Aorta (tissue), 5 donors: ENCODE results near the gene SCTR. TPM values are rescaled to one million over a fixed set of nuclear protein-coding genes. Genes with fewer than 3 reads are reported as not detected.
A peak's percentile ranks its signal among the peaks of the same experiment; 100 is the strongest.
"Not testable (repeated sequence)": the region's sequence is repeated elsewhere in the genome, so short reads cannot be mapped to it uniquely, and the experiment has no call there.

Experiments
- ATAC-seq: fragments of 200-7000 bp; cut with Tn5 transposase; one replicate; pipeline ENCODE4 v1.9.1; 2022; ENCODE audit warnings: moderate library complexity; ENCODE audit not compliant: low FRiP score
- DNase-seq, 2 donors: peaks; one replicate each; pipeline ENCODE4 v3.0.0-alpha.2; 2020
- H3K27ac ChIP-seq, 2 donors: one replicate each; pipeline ENCODE4 v1.5.1; 2013; ENCODE audit warnings: low read length in 2 of 2, mild to moderate bottlenecking in 2 of 2, moderate library complexity in 2 of 2, control low read depth in 1 of 2, inconsistent platforms in 1 of 2, low read depth in 1 of 2
- H3K27me3 ChIP-seq, 2 donors: one replicate each; pipeline ENCODE4 v1.6.1; 2013; ENCODE audit warnings: control low read depth in 1 of 2, low read length in 1 of 2, mild to moderate bottlenecking in 1 of 2, moderate library complexity in 1 of 2; ENCODE audit not compliant: insufficient read depth in 2 of 2, control insufficient read depth in 1 of 2
- H3K36me3 ChIP-seq, 2 donors: one replicate each; pipeline ENCODE4 v1.6.1; 2013; ENCODE audit warnings: control low read depth in 1 of 2, low read length in 1 of 2, mild to moderate bottlenecking in 1 of 2; ENCODE audit not compliant: insufficient read depth in 2 of 2, control insufficient read depth in 1 of 2
- H3K4me1 ChIP-seq, 2 donors: one replicate each; pipeline ENCODE4 v1.6.1; 2013; ENCODE audit warnings: low read length in 2 of 2, control low read depth in 1 of 2, mild to moderate bottlenecking in 1 of 2, moderate library complexity in 1 of 2; ENCODE audit not compliant: insufficient read depth in 2 of 2, control insufficient read depth in 1 of 2
- H3K4me3 ChIP-seq, 2 donors: one replicate each; pipeline ENCODE4 v1.5.1; 2013; ENCODE audit warnings: low read length in 2 of 2, control low read depth in 1 of 2, mild to moderate bottlenecking in 1 of 2
- H3K9me3 ChIP-seq: one replicate; pipeline ENCODE4 v1.6.1; 2013; ENCODE audit warnings: mild to moderate bottlenecking, low read length; ENCODE audit not compliant: control insufficient read depth
- WGBS, 2 donors: extraction: QIAGEN DNeasy Blood & Tissue Kit; methylation state at CpG; one replicate each; pipeline ENCODE4 v1.1.7; 2013; 5-methylcytosine and 5-hydroxymethylcytosine counted together
- intact Hi-C, 2 donors: fragments of 100-400 bp; cut with DNase I; formaldehyde crosslinking; loops; one replicate each; pipeline versions ENCODE4 v1.14.2 to v1.15.0; 2022
- polyA plus RNA-seq, 2 donors: library from polyadenylated mRNA; stranded (reverse); fragments of 200-250 nt; gene quantifications; one replicate each; pipeline ENCODE4 v1.2.3, GENCODE V29; 2013
- total RNA-seq, 2 donors: library from RNA; stranded (reverse); fragmentation: NEBNext Ultra II Directional; extraction: Animal tissue kit (Norgen Biotek cat#: 25700); gene quantifications; one replicate each; pipeline ENCODE4 v1.2.1, GENCODE V29; 2021
- donor health status: healthy with polysubstance abuse.
- donor health status: Bipolar disorder and iron deficiency.
- donor health status: DM: no; HTN: no; CAD: no.
- donor health status: DM: no; HTN: no; CAD: no.
- donor health status: DM: yes; HTN: yes; CAD: no.

SCTR gene
- total and polyA plus RNA-seq, 4 donors = 0.13 TPM; not detected in 3

DNA sequence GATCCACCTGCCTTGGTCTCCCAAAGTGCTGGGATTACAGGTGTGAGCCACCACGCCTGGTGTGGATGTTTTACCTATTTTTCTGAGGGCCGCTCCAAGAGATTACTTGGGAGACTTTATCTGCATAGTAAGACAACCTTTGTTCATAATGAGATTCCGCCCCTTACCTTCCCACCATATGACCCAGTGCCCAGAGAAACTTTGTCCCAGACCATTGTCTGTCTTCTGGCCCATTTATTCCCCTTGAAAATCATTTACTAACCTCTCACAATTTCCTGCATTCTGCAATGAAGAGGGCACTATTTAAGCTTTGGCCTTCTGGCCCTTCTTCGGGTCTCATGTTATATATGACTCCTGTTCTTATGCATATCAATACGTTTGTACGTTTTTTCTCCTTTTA, 106.4 kb downstream of the SCTR start:
- ATAC-seq (no peak), DNase-seq (no peak)
- Histone ChIP-seq H3K4me3 (no peak overlapping the region), H3K27ac (no peak overlapping the region), H3K27me3 (no peaks in the 10 kb centered on the region), H3K9me3 (no peaks in the 10 kb centered on the region), H3K36me3 (no peaks in the 10 kb centered on the region), H3K4me1 (no peaks in the 10 kb centered on the region)
- intact Hi-C loops = no loop called here
- WGBS, 2 donors = 94 to 95% methylated on average over 6 of the region's 6 CpGs

DNA sequence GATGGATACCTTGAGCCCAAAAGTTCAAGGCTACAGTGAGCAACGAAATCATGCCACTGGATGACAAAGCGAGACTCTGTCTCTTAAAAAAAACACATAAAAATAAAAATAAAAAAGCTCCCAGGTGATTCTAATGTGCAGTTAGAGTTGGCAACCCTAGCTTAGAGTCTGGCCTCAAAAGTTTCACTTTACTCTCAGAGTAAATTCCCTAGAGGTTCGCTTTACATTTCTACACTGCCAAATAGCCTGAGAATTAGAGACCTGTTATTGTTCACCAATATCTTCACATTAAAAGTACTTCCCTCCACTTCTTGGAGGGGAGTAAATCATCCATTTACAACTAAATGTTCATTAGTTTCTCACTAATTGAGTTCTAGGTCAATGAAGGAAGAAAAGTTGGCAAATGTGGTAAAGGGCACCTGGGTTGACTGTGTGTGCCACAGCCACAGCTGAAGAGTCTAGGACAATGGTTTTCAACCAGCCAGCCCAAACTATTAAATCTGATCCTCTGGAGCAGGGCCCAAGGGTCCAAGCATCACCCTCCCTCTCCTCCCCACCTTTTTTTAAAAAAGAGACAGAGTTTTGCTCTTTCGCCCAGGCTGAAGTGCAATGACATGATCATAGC, 107.9 kb downstream of the SCTR start:
- no peak for DNase-seq
- no peaks in the 10 kb centered on the region for H3K36me3 ChIP-seq
- H3K4me1 ChIP-seq = no peaks in the 10 kb centered on the region
- no peak overlapping the region for H3K4me3 ChIP-seq
- no peaks in the 10 kb centered on the region for H3K27me3 ChIP-seq
- no peaks in the 10 kb centered on the region for H3K9me3 ChIP-seq
- no peak for ATAC-seq
- intact Hi-C loops = no loop called here
- H3K27ac ChIP-seq = no peak overlapping the region
- WGBS, 2 donors = 82 to 92% methylated on average over 4 of the region's 4 CpGs

DNA sequence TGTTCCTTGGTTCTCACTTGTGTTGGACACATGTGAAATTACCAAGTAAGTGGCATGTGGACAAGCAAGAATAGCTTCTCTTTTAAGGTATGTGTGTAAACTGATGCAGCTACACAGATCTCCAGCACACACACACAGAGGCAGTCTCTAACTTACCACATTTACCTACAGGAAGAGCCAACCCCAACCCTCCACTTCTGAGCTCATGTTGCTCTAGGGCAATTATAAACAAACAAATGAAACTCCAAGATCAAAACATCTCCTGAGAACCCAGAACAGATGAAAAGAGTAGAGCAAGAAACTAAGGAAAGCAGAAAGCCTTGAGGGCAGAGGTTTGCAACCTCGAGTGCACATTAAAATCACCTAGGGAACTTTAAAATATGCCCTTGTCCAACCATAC, 108.7 kb downstream of the SCTR start:
- intact Hi-C loops = no loop called here
- Histone ChIP-seq H3K27me3 (no peaks in the 10 kb centered on the region), H3K36me3 (no peaks in the 10 kb centered on the region), H3K4me1 (no peaks in the 10 kb centered on the region), H3K4me3 (no peak overlapping the region), H3K27ac (no peak overlapping the region), H3K9me3 (no peaks in the 10 kb centered on the region)
- ATAC-seq = no peak
- no peak for DNase-seq
- WGBS, 2 donors = 55 to 65% methylated on average over 1 of the region's 1 CpG

DNA sequence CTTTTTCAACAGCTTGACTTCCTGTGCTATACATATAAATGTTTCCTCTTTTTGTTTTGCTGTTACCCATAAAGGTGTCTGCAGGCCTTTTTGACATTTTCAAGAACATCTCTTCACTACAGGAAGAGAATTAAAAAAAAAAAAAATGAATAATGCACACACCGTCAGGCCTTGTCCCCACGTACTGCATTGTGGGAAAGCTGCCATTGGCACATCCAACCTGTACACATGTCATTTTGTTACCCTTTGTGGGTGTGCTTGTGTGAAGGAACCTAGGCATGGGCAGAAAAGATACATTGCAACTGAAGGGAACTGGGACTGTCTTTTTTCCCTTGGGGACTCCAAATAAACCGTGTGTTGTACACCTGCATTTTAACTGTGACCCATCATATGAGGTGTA, 109.4 kb downstream of the SCTR start:
- no peak overlapping the region for H3K27ac ChIP-seq
- H3K4me1 ChIP-seq = no peaks in the 10 kb centered on the region
- no peaks in the 10 kb centered on the region for H3K27me3 ChIP-seq
- intact Hi-C loops = no loop called here
- no peaks in the 10 kb centered on the region for H3K36me3 ChIP-seq
- ATAC-seq = no peak
- no peaks in the 10 kb centered on the region for H3K9me3 ChIP-seq
- no peak overlapping the region for H3K4me3 ChIP-seq
- no peak for DNase-seq
- WGBS, 2 donors = 87 to 88% methylated on average over 3 of the region's 3 CpGs

DNA sequence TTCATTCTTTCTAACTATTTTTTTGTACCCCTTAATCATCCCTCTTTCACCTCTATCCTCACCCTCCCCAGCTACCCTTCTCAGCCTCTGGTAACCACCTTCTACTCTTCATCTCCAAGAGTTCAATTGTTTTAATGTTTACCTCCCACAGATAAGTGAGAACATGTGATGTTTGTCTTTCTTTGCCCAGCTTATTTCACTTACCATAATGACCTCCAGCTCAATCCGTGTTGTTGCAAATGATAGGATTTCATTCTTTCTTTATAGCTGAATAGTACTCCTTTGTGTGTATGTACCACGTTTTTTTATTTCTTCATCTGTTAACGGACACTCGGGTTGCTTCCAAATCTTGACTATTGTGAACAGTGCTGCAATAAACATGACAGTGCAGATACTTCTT, 114.8 kb downstream of the SCTR start:
- Histone ChIP-seq H3K27ac (no peak overlapping the region), H3K27me3 (no peaks in the 10 kb centered on the region), H3K4me1 (no peaks in the 10 kb centered on the region), H3K9me3 (no peaks in the 10 kb centered on the region), H3K36me3 (no peaks in the 10 kb centered on the region), H3K4me3 (no peak overlapping the region)
- 81 to 86% methylated on average over 4 of the region's 4 CpGs for WGBS, 2 donors
- intact Hi-C loops = loop anchor here (2.0 to 10.0 kb wide), 3 partner anchors 65 to 248 kb away; no protein-coding TSS in a partner anchor
- no peak for ATAC-seq
- DNase-seq = no peak

DNA sequence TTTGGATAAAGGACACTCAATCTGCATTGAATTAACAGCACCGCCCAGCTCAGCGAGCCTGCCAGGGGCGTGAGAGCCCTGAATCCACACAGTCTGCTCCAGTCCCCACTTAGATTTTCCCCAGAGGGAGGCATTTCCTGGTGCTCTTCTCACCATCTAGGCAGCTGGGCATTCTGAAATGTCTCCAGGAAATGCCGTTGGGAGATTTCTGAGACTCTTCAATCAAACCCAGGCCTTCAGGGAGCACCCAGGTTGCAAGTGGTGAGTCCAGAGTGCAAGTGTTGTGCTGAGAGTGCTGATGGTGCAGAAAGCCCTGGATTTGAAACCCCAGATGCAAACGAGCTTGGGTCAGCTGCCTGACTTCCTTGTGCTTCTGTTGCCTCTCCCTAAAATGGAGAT, 116.1 kb downstream of the SCTR start:
- WGBS, 2 donors = 61 to 66% methylated on average over 5 of the region's 5 CpGs
- H3K4me1 ChIP-seq = no peaks in the 10 kb centered on the region
- H3K27ac ChIP-seq = no peak overlapping the region
- H3K9me3 ChIP-seq = no peaks in the 10 kb centered on the region
- no peak overlapping the region for H3K4me3 ChIP-seq
- ATAC-seq = peak; percentile 44
- DNase-seq = peak in 1 of 2 donors; percentile 65
- intact Hi-C loops = loop anchor here (1.0 to 10.0 kb wide), 4 partner anchors 67 to 249 kb away; no protein-coding TSS in a partner anchor
- H3K27me3 ChIP-seq = no peaks in the 10 kb centered on the region
- no peaks in the 10 kb centered on the region for H3K36me3 ChIP-seq

DNA sequence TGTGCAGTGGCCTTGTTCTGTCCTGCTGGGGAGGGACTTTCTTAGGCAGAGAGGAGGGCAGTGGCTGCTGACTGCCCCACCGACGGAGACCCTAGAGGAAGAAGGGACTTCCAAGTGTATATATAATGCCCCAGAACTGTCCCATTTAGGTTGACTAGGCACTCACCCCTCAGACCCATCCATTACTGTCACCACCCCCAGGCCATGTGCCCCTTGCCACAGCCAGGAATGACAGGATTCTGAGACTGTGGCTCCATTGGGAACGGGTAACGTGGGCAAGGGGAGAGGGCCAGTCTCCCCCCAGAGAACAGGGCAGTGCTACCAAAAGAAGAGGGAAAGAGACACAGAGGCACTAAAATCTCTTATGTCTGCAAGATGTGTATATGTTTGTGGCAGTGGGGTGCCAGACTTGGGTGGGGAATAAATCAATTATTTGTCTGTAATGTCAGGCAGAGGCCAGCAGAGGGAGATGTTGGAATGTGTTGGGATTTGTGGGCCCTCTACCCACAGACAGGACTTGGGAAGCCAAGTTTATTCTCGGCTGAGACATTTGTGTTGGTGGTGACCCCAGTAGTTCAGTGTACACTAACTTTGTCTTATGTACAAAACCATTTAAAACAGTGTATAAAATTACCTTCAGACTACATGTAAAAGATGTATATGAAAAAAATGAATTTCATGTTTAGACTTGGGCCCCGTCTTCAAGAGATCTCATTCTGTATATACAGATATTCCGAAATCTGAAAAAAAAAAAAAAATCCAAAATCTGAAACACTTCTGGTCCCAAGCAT, 116.7 kb downstream of the SCTR start:
- H3K4me1 ChIP-seq = no peaks in the 10 kb centered on the region
- no peaks in the 10 kb centered on the region for H3K27me3 ChIP-seq
- no peak overlapping the region for H3K27ac ChIP-seq
- no peaks in the 10 kb centered on the region for H3K36me3 ChIP-seq
- no peak overlapping the region for H3K4me3 ChIP-seq
- peak; percentile 80 for ATAC-seq
- intact Hi-C loops = loop anchor here (1.0 to 10.0 kb wide), 4 partner anchors 67 to 250 kb away; no protein-coding TSS in a partner anchor
- no peaks in the 10 kb centered on the region for H3K9me3 ChIP-seq
- no peak for DNase-seq
- WGBS, 2 donors = 61 to 66% methylated on average over 7 of the region's 7 CpGs

DNA sequence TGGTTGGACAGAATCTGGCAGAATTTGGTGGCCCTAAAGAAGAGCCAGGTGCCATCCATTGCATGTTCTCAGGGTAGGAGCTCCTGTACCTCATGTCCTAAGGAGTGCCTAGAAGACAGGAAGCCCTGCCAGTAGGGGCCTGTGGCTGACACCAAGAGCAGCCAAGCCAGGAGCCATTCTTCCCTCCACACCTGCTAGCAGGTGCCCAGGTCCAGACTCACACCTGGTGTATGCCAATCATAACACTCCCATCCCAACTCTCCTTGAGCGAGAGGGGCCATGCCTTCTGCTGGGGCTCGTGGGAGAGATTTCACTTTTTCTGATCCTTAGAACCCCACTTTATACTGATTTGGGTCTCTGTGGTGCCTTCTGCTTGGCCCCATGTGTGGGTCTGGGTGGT, 119.1 kb downstream of the SCTR start:
- Histone ChIP-seq H3K4me3 (no peak overlapping the region), H3K27ac (no peak overlapping the region), H3K9me3 (no peaks in the 10 kb centered on the region), H3K36me3 (no peaks in the 10 kb centered on the region), H3K27me3 (no peaks in the 10 kb centered on the region), H3K4me1 (no peaks in the 10 kb centered on the region)
- intact Hi-C loops = loop anchor here (5.0 to 10.0 kb wide), 2 partner anchors 240 to 252 kb away; no protein-coding TSS in a partner anchor
- no peak for ATAC-seq
- WGBS, 2 donors = 92 to 94% methylated on average over 2 of the region's 2 CpGs
- DNase-seq = no peak

DNA sequence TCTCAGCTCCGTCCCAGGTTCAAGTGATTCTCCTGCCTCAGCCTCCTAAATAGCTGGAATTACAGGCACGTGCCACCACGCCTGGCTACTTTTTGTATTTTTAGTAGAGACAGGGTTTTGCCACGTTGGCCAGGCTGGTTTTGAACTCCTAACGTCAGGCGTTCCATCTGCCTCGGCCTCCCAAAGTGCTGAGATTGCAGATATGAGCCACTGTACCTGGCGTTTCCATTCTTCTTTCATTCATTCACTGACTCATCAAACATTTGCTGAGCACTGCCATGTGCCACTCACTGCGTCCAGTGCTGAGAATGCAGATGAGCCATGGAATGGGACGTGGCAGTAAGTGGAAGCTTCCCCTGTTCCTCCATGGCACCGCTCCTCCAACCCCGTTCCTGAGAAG, 120.7 kb downstream of the SCTR start:
- H3K9me3 ChIP-seq, H3K36me3 ChIP-seq, ATAC-seq, H3K4me3 ChIP-seq, H3K27me3 ChIP-seq, DNase-seq, H3K4me1 ChIP-seq, H3K27ac ChIP-seq: not testable (repeated sequence)
- 66 to 78% methylated on average over 12 of the region's 12 CpGs for WGBS, 2 donors
- intact Hi-C loops = loop anchor here in 1 of 2 donors (10.0 kb wide), 1 partner anchor 241 kb away; no protein-coding TSS in a partner anchor
